ENCODE data around the gene KDM4C. TPM values are rescaled to one million over a fixed set of nuclear protein-coding genes. Genes with fewer than 3 reads are reported as not detected.

KDM4C gene
- total and polyA plus RNA-seq, 2 donors (not counting 1 experiment from before 2014, with no cell fraction given): 13.0 to 39.0 TPM

DNA sequence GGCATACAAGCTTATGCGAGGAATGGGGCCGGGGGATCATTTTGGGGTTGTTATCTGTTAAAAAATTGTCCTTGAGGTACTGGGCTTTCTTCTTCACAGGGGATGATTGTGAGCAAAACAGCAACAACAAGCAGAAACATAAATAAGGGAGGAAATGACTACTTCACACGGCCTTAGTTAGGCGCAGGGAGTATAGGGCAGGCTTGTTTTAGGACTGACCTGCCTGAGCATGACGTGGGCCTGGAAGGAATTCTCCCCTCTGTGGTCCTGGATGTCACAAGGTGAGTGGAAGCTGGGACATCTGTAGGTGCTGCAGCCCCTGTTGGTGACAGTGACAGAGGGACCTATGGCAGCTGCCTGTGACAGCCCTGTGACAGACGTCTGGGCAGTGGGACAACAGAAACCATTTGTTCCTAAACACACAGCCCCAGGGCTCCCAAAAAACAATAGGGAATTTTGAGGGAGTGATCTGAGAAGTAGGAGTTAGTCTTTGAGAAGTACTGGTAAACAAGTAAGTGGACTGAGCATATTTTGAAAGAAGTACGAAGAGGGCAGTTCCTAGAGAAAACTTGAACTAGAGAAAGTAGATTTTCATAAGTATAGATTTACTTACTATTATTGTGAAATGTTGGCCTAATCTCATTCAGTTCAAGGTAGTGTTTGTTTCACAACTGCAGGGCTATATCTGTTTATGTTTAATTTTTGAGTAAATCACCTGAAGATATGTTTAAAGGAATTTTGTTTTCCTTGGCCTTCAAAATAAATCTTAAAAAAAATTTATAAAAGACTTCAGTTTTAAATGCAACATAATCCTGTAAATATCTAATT is 113.1 kb downstream of the KDM4C start:
- Histone ChIP-seq H3K79me2 (ENCODE audit: control insufficient read depth, insufficient read depth, low read length) (no peaks in the 10 kb centered on the region), H3K4me3 (replicated peaks in 1 of 4; ENCODE audit: control extremely low read depth in 1 of 4, insufficient read depth in 1 of 4, low read depth in 3 of 4, low read length in 4 of 4) (no peak overlapping the region), H4K20me1 (ENCODE audit: control insufficient read depth, extremely low read depth, insufficient read depth, low read length) (no peaks in the 10 kb centered on the region), H3K27me3 (ENCODE audit: control insufficient read depth, insufficient read depth, low read length) (no peaks in the 10 kb centered on the region), H3K4me2 (ENCODE audit: extremely low read depth, insufficient read depth, low read length) (no peak overlapping the region), H2AFZ (ENCODE audit: low read length) (no peak overlapping the region), H3K36me3 (ENCODE audit: control insufficient read depth, insufficient read depth, low read length) (no peaks in the 10 kb centered on the region), H3K9ac (ENCODE audit: insufficient read depth, low read length) (no peak overlapping the region), H3K9me3 (ENCODE audit: control insufficient read depth, insufficient read depth, low read depth, low read length) (no peaks in the 10 kb centered on the region), H3K27ac (ENCODE audit: insufficient read depth, low read length) (no peak overlapping the region), H3K4me1 (ENCODE audit: control insufficient read depth, extremely low read depth, insufficient read depth, low read length) (no peaks in the 10 kb centered on the region)
- DNase-seq (ENCODE audit: low read depth in 2 of 2): no peak
- TF ChIP-seq CTCF (conservative IDR thresholded peaks at IDR 0.05 in 1 of 2, IDR thresholded peaks at IDR 0.05 in 1 of 2; ENCODE audit: low read depth in 1 of 2, low read length in 2 of 2) (no peak), EZH2 (IDR thresholded peaks at IDR 0.05; ENCODE audit: low read length, missing control alignments) (no peak)

- Histone ChIP-seq H2AFZ (ENCODE audit: low read length) (no peak overlapping the region), H3K27me3 (ENCODE audit: control insufficient read depth, insufficient read depth, low read length) (no peaks in the 10 kb centered on the region), H3K9ac (ENCODE audit: insufficient read depth, low read length) (no peak overlapping the region), H3K9me3 (ENCODE audit: control insufficient read depth, insufficient read depth, low read depth, low read length) (no peaks in the 10 kb centered on the region), H3K27ac (ENCODE audit: insufficient read depth, low read length) (no peak overlapping the region), H4K20me1 (ENCODE audit: control insufficient read depth, extremely low read depth, insufficient read depth, low read length) (no peaks in the 10 kb centered on the region), H3K4me2 (ENCODE audit: extremely low read depth, insufficient read depth, low read length) (no peak overlapping the region), H3K4me3 (replicated peaks in 1 of 4; ENCODE audit: control extremely low read depth in 1 of 4, insufficient read depth in 1 of 4, low read depth in 3 of 4, low read length in 4 of 4) (no peak overlapping the region), H3K79me2 (ENCODE audit: control insufficient read depth, insufficient read depth, low read length) (no peaks in the 10 kb centered on the region), H3K4me1 (ENCODE audit: control insufficient read depth, extremely low read depth, insufficient read depth, low read length) (no peaks in the 10 kb centered on the region), H3K36me3 (ENCODE audit: control insufficient read depth, insufficient read depth, low read length) (no peaks in the 10 kb centered on the region)
- peak; percentile 62 to 70 for DNase-seq (ENCODE audit: low read depth in 2 of 2)
- TF ChIP-seq EZH2 (IDR thresholded peaks at IDR 0.05; ENCODE audit: low read length, missing control alignments) (no peak), CTCF (conservative IDR thresholded peaks at IDR 0.05 in 1 of 2, IDR thresholded peaks at IDR 0.05 in 1 of 2; ENCODE audit: low read depth in 1 of 2, low read length in 2 of 2) (no peak)
These were observed 116.1 kb downstream of the KDM4C start for GRCh38 chr9:6873857-6874256.

GRCh38 chr9:6876195-6876894 is 118.6 kb downstream of the KDM4C start:
- Histone ChIP-seq H4K20me1 (ENCODE audit: control insufficient read depth, extremely low read depth, insufficient read depth, low read length) (no peaks in the 10 kb centered on the region), H3K9me3 (ENCODE audit: control insufficient read depth, insufficient read depth, low read depth, low read length) (no peaks in the 10 kb centered on the region), H3K36me3 (ENCODE audit: control insufficient read depth, insufficient read depth, low read length) (no peaks in the 10 kb centered on the region), H3K27me3 (ENCODE audit: control insufficient read depth, insufficient read depth, low read length) (no peaks in the 10 kb centered on the region), H3K4me1 (ENCODE audit: control insufficient read depth, extremely low read depth, insufficient read depth, low read length) (no peaks in the 10 kb centered on the region), H3K79me2 (ENCODE audit: control insufficient read depth, insufficient read depth, low read length) (no peaks in the 10 kb centered on the region), H2AFZ (ENCODE audit: low read length) (no peak overlapping the region), H3K9ac (ENCODE audit: insufficient read depth, low read length) (no peak overlapping the region), H3K27ac (ENCODE audit: insufficient read depth, low read length) (no peak overlapping the region), H3K4me3 (replicated peaks in 1 of 4; ENCODE audit: control extremely low read depth in 1 of 4, insufficient read depth in 1 of 4, low read depth in 3 of 4, low read length in 4 of 4) (no peak overlapping the region), H3K4me2 (ENCODE audit: extremely low read depth, insufficient read depth, low read length) (no peak overlapping the region)
- TF ChIP-seq CTCF (conservative IDR thresholded peaks at IDR 0.05 in 1 of 2, IDR thresholded peaks at IDR 0.05 in 1 of 2; ENCODE audit: low read depth in 1 of 2, low read length in 2 of 2) (no peak), EZH2 (IDR thresholded peaks at IDR 0.05; ENCODE audit: low read length, missing control alignments) (no peak)
- DNase-seq (ENCODE audit: low read depth in 2 of 2): peak in 1 of 2 donors; percentile 82
